ENCODE measurements around the gene AAMP. TPM values are rescaled to one million over a fixed set of nuclear protein-coding genes. Genes with fewer than 3 reads are reported as not detected.

AAMP gene
- total RNA-seq, 2 donors from 2014 or later = 61.5 to 114 TPM

GRCh38 chr2:218267259-218267658 is 2.7 kb downstream of the AAMP start:
- peaks cover 57% of the 10 kb centered on the region for H3K4me1 ChIP-seq
- DNase-seq (no peak), ATAC-seq (no peak)
- no peak overlapping the region for H3K4me3 ChIP-seq
- TF ChIP-seq POLR2A (IDR thresholded peaks at IDR 0.05) = no peak
- intact Hi-C loops (cut with DNase I) = loop anchor here (10.0 kb wide), 1 partner anchor 388 kb away; the partner anchor contains the start of genes BCS1L and ZNF142
- no peaks in the 10 kb centered on the region for H3K9me3 ChIP-seq
- no peaks in the 10 kb centered on the region for H3K27me3 ChIP-seq
- peaks cover 0 to 14% of the 10 kb centered on the region in 2 donors for H3K36me3 ChIP-seq (replicated peaks in 1 of 2; ENCODE audit: insufficient read depth in 1 of 2, low read depth in 2 of 2)
- no peak overlapping the region for H3K27ac ChIP-seq
- WGBS, 2 donors = 93 to 97% methylated on average over 6 of the region's 6 CpGs

- Histone ChIP-seq H3K27ac (no peak overlapping the region), H3K4me3 (no peak overlapping the region), H3K36me3 (replicated peaks in 1 of 2; ENCODE audit: insufficient read depth in 1 of 2, low read depth in 2 of 2) (peaks cover 0 to 14% of the 10 kb centered on the region in 2 donors), H3K4me1 (peaks cover 55% of the 10 kb centered on the region), H3K9me3 (no peaks in the 10 kb centered on the region), H3K27me3 (no peaks in the 10 kb centered on the region)
- DNase-seq (no peak), ATAC-seq (no peak)
- intact Hi-C loops (cut with DNase I) = loop anchor here (10.0 kb wide), 1 partner anchor 388 kb away; the partner anchor contains the start of genes BCS1L and ZNF142
- WGBS, 2 donors = 86 to 93% methylated on average over 7 to 15 of the region's 15 CpGs
- TF ChIP-seq CTCF (IDR thresholded peaks at IDR 0.05) (no peak), POLR2A (IDR thresholded peaks at IDR 0.05) (no peak)
Measured at GRCh38 chr2:218266316-218266979, 3.5 kb downstream of the AAMP start.

- intact Hi-C loops (cut with DNase I) = loop anchor here (10.0 kb wide), 1 partner anchor 389 kb away; the partner anchor contains the start of genes BCS1L and ZNF142
- ATAC-seq = no peak
- no peaks in the 10 kb centered on the region for H3K9me3 ChIP-seq
- 83 to 92% methylated on average over 5 to 8 of the region's 8 CpGs for WGBS, 2 donors
- no peak for DNase-seq
- H3K4me1 ChIP-seq = peaks cover 56% of the 10 kb centered on the region
- H3K27me3 ChIP-seq = no peaks in the 10 kb centered on the region
- H3K27ac ChIP-seq = no peak overlapping the region
- peaks cover 0 to 14% of the 10 kb centered on the region in 2 donors for H3K36me3 ChIP-seq (replicated peaks in 1 of 2; ENCODE audit: insufficient read depth in 1 of 2, low read depth in 2 of 2)
- H3K4me3 ChIP-seq = no peak overlapping the region
- no peak for TF ChIP-seq CTCF (IDR thresholded peaks at IDR 0.05)
- no peak for TF ChIP-seq POLR2A (IDR thresholded peaks at IDR 0.05)
Measured at GRCh38 chr2:218265626-218266025, 4.3 kb downstream of the AAMP start.

DNA sequence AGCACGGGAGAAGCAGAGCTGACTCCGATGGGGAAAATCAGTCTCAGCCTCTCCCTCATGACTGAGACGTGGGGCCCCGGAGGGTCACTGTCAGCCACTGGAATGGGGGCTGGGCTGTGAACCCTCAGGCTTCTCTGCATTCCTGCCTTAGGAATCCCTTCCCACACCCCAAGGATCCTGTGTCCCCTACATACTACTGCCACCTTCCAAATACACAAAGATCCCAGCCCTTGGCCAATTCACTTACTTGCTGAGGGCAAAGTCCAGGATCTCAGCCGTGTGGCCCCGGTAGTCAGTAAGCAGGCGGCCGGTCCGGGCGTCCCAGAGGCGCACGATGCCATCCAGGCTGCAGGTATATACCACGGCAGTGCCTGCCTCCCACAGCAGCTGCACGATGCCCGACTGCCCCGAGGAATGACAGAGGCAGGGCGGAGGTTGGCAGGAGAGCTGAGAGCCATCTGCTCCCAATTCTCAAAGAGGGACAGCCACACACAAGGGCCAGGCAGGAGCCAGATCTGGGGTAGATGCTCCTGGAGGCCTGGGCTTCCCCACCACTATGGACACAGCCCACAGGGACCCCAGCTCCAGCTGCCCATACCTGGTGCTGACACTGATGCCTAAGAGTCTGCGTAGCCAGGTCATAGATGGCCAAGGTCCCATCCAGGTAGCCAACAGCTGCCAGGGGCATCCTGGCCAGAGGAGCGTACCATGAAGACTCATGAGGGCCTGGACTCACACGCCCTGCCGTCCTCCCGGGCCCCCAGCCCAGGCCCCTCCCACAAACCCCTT is 5.0 kb downstream of the AAMP start:
- Histone ChIP-seq H3K4me1 (peaks cover 61% of the 10 kb centered on the region), H3K36me3 (replicated peaks in 1 of 2; ENCODE audit: insufficient read depth in 1 of 2, low read depth in 2 of 2) (peaks cover 0 to 14% of the 10 kb centered on the region in 2 donors), H3K27me3 (no peaks in the 10 kb centered on the region), H3K27ac (no peak overlapping the region), H3K9me3 (no peaks in the 10 kb centered on the region), H3K4me3 (no peak overlapping the region)
- peak in 3 of 4 donors; percentile 41 to 60 (median 47) for DNase-seq
- intact Hi-C loops (cut with DNase I) = loop anchor here (10.0 kb wide), 1 partner anchor 390 kb away; the partner anchor contains the start of genes BCS1L and ZNF142
- peak; percentile 33 for ATAC-seq
- TF ChIP-seq POLR2A (IDR thresholded peaks at IDR 0.05) = no peak
- no peak for TF ChIP-seq CTCF (IDR thresholded peaks at IDR 0.05)
- 61 to 63% methylated on average over 12 to 21 of the region's 22 CpGs for WGBS, 2 donors
